Thyroid gland (tissue), 4 donors: Measurements from ENCODE around the gene SVIL. TPM values are rescaled to one million over a fixed set of nuclear protein-coding genes. Genes with fewer than 3 reads are reported as not detected.
"Not testable (repeated sequence)": the region's sequence is repeated elsewhere in the genome, so short reads cannot be mapped to it uniquely, and the experiment has no call there.

ENCODE experiments used
- DNase-seq, 2 donors: peaks; one replicate each; pipeline ENCODE4 v3.0.0-alpha.2; 2019
- H3K27ac ChIP-seq, 3 donors: fragments of 200-600 bp; sonication (generic); 1 replicate in 2 of 3; 2 replicates in 1 of 3; pipeline ENCODE4 v1.5.1; 2016 to 2019; ENCODE audit warnings: mild to moderate bottlenecking in 1 of 3, moderate library complexity in 1 of 3
- H3K27me3 ChIP-seq: fragments of 200-600 bp; sonication (generic); one replicate; pipeline ENCODE4 v1.5.1; 2019
- H3K36me3 ChIP-seq, 2 donors: fragments of 200-600 bp; sonication (generic); one replicate each; pipeline ENCODE4 v1.5.1; 2016 to 2019
- H3K4me1 ChIP-seq, 2 donors: fragments of 200-600 bp; sonication (generic); one replicate each; pipeline ENCODE4 v1.5.1; 2017 to 2019
- H3K4me3 ChIP-seq, 3 donors: fragments of 200-600 bp; sonication (generic); replicated peaks in 1 of 3; 1 replicate in 2 of 3; 2 replicates in 1 of 3; pipeline ENCODE4 v1.5.1; 2016; ENCODE audit warnings: mild to moderate bottlenecking in 1 of 3
- H3K9me3 ChIP-seq: fragments of 200-600 bp; sonication (generic); one replicate; pipeline ENCODE4 v1.5.1; 2017
- POLR2A ChIP-seq, 2 donors: fragments of 450-650 bp; IDR thresholded peaks; one replicate each; pipeline ENCODE4 v1.6.1; 2017; ENCODE audit warnings: antibody characterized with exemption in 2 of 2, mild to moderate bottlenecking in 2 of 2, moderate library complexity in 1 of 2
- WGBS, 2 donors: methylation state at CpG; one replicate each; pipeline ENCODE4 v1.1.5; 2017; 5-methylcytosine and 5-hydroxymethylcytosine counted together
- intact Hi-C: fragments of 100-400 bp; cut with DNase I; formaldehyde crosslinking; loops from one replicate; pipeline ENCODE4 v1.15.1; 2023
- total RNA-seq, 4 donors: library from RNA; depleted of rRNA; stranded (reverse); fragments of >200 nt; gene quantifications; one replicate each; pipeline ENCODE4 v1.2.3, GENCODE V29; 2016
- TF ChIP-seq, protein P1 (sequence below), 6 experiments: fragments of 200-600 bp in 3 of 6; fragments of 450-650 bp in 3 of 6; sonication (generic) in 3 of 6; IDR thresholded peaks; one replicate each; pipeline ENCODE4 v1.5.1; 2016 to 2019; ENCODE audit warnings: antibody characterized with exemption in 6 of 6, mild to moderate bottlenecking in 2 of 6, inconsistent platforms in 1 of 6, moderate library complexity in 1 of 6

Gene SVIL
- total RNA-seq, 4 donors from 2014 or later, result 59.9 to 211 (median 134) TPM

DNA sequence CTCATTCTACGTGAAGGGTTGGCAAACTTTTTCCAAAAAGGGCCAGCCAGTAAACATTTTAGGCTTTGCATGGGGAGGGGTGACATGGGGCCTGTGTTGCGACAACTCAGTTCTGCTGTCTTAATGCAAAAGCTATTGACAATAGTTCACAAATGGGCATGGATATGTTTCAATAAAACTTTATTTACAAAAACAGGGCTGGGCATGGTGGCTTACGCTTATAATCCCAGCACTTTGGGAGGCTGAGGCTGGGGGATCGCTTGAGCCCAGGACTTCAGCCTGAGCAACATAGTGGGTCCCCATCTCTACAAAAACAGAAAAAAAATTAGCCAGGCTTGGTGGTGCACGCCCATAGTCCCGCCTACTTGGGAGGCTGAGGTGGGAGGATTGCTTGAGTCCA, 141.1 kb downstream of the SVIL start:
- peaks cover 34 to 65% of the 10 kb centered on the region in 2 donors for H3K36me3 ChIP-seq
- H3K27me3 ChIP-seq, result no peaks in the 10 kb centered on the region
- no peak overlapping the region for H3K27ac ChIP-seq
- H3K4me3 ChIP-seq, result no peak overlapping the region
- no peaks in the 10 kb centered on the region for H3K4me1 ChIP-seq
- WGBS, 2 donors, result 96 to 97% methylated on average over 6 of the region's 6 CpGs
- DNase-seq, result no peak
- no peak for TF ChIP-seq POLR2A (IDR thresholded peaks at IDR 0.05)
- TF ChIP-seq, protein P1, sequence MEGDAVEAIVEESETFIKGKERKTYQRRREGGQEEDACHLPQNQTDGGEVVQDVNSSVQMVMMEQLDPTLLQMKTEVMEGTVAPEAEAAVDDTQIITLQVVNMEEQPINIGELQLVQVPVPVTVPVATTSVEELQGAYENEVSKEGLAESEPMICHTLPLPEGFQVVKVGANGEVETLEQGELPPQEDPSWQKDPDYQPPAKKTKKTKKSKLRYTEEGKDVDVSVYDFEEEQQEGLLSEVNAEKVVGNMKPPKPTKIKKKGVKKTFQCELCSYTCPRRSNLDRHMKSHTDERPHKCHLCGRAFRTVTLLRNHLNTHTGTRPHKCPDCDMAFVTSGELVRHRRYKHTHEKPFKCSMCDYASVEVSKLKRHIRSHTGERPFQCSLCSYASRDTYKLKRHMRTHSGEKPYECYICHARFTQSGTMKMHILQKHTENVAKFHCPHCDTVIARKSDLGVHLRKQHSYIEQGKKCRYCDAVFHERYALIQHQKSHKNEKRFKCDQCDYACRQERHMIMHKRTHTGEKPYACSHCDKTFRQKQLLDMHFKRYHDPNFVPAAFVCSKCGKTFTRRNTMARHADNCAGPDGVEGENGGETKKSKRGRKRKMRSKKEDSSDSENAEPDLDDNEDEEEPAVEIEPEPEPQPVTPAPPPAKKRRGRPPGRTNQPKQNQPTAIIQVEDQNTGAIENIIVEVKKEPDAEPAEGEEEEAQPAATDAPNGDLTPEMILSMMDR (IDR thresholded peaks at IDR 0.05), result no peak
- H3K9me3 ChIP-seq, result no peaks in the 10 kb centered on the region
- intact Hi-C loops, result no loop called here

DNA sequence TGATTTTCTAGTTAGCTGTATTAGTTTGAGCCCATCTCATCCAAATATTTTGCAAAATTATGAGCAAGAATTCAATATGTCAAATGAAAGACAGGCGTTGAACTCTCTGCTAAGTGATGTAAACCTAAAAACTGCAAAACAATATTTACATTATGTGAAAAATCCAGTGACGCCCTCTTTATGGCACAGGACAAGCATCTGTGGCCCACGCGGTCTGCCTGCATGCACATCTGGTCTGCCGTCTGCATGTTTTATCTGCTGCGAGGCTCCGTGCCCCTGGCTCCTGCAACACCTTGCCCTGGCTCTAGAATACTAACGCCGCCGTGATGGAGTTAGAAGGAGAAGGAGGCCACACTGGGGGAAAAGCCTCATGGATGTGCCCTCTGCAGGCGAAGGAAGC, 142.0 kb downstream of the SVIL start:
- intact Hi-C loops, result no loop called here
- WGBS, 2 donors, result 90 to 94% methylated on average over 11 of the region's 11 CpGs

GRCh38 chr10:29491918-29492317, 142.9 kb downstream of the SVIL start:
- WGBS, 2 donors, result 83 to 93% methylated on average over 4 to 5 of the region's 5 CpGs
- DNase-seq, result no peak
- Histone ChIP-seq H3K36me3 (peaks cover 43 to 74% of the 10 kb centered on the region in 2 donors), H3K4me3 (no peak overlapping the region), H3K27ac (no peak overlapping the region), H3K9me3 (no peaks in the 10 kb centered on the region), H3K4me1 (no peaks in the 10 kb centered on the region), H3K27me3 (no peaks in the 10 kb centered on the region)
- intact Hi-C loops, result no loop called here
- TF ChIP-seq, protein P1 (IDR thresholded peaks at IDR 0.05), result no peak
- no peak for TF ChIP-seq POLR2A (IDR thresholded peaks at IDR 0.05)

More for the DNA sequence above, 142.0 kb downstream of the SVIL start:
- no peak for DNase-seq
- Histone ChIP-seq H3K4me1 (no peaks in the 10 kb centered on the region), H3K27ac (no peak overlapping the region), H3K9me3 (no peaks in the 10 kb centered on the region), H3K4me3 (no peak overlapping the region), H3K27me3 (no peaks in the 10 kb centered on the region), H3K36me3 (peaks cover 43 to 72% of the 10 kb centered on the region in 2 donors)
- TF ChIP-seq POLR2A (IDR thresholded peaks at IDR 0.05), result no peak
- TF ChIP-seq, protein P1 (IDR thresholded peaks at IDR 0.05), result no peak

GRCh38 chr10:29490781-29491280, 143.9 kb downstream of the SVIL start:
- H3K27me3 ChIP-seq, H3K4me1 ChIP-seq, H3K27ac ChIP-seq, H3K9me3 ChIP-seq, H3K4me3 ChIP-seq, DNase-seq, intact Hi-C loops: not testable (repeated sequence)
- H3K36me3 ChIP-seq, result peaks cover 52 to 82% of the 10 kb centered on the region in 2 donors
- whole genome bisulfite sequencing, 2 donors, result 93 to 96% methylated on average over 15 to 16 of the region's 16 CpGs

DNA sequence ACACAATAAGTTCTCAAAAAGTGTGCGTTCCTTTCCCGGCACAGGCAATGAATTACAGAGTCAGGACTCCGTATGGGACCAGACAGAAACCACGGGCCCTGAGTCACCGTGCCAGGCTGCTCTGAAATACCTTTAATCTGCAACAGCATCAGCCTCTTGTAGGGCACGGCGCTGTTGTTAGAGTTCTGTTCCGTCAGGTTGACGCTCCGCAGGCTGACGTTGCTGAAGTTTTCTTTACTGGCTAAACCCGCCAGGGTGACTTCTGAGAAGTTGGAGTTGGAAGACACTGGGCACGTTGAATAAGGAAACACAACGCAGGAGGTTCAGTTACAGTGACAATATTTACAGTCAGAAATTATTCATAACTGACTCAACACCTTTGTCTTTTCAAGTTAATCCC, 146.3 kb downstream of the SVIL start:
- H3K4me1 ChIP-seq, H3K27ac ChIP-seq, H3K9me3 ChIP-seq, H3K4me3 ChIP-seq, H3K27me3 ChIP-seq, DNase-seq: not testable (repeated sequence)
- WGBS, 2 donors, result 94 to 95% methylated on average over 14 of the region's 14 CpGs
- H3K36me3 ChIP-seq, result peaks cover 52 to 69% of the 10 kb centered on the region in 2 donors
- intact Hi-C loops, result loop anchor here (2.0 kb wide), 1 partner anchor 18 kb away; no protein-coding TSS in a partner anchor

GRCh38 chr10:29487884-29488266, 146.9 kb downstream of the SVIL start:
- not testable (repeated sequence) for H3K4me3 ChIP-seq, DNase-seq, H3K27ac ChIP-seq, H3K27me3 ChIP-seq, H3K4me1 ChIP-seq, H3K9me3 ChIP-seq
- intact Hi-C loops, result loop anchor here (2.0 kb wide), 1 partner anchor 17 kb away; no protein-coding TSS in a partner anchor
- peaks cover 46 to 63% of the 10 kb centered on the region in 2 donors for H3K36me3 ChIP-seq
- WGBS, 2 donors, result 84 to 90% methylated on average over 7 of the region's 7 CpGs

- WGBS, 2 donors, result 82 to 85% methylated on average over 11 to 17 of the region's 21 CpGs
- Histone ChIP-seq H3K4me1 (peaks cover 9 to 15% of the 10 kb centered on the region in 2 donors), H3K36me3 (peaks cover 40 to 57% of the 10 kb centered on the region in 2 donors)
- DNase-seq, H3K4me3 ChIP-seq, H3K27ac ChIP-seq, H3K9me3 ChIP-seq, H3K27me3 ChIP-seq, intact Hi-C loops: not testable (repeated sequence)
These were observed 147.5 kb downstream of the SVIL start for GRCh38 chr10:29487032-29487883.
